K562 (cell line): ENCODE results near the gene CXCL16.
"Not testable (repeated sequence)": the region's sequence is repeated elsewhere in the genome, so short reads cannot be mapped to it uniquely, and the experiment has no call there.

Experiments used
- BDP1 ChIP-seq: IDR thresholded peaks from 3 replicates; pipeline ENCODE4 v1.6.1; 2011; ENCODE audit not compliant: insufficient read length, insufficient read depth
- EP300 ChIP-seq: IDR thresholded peaks from 2 replicates; pipeline ENCODE4 v1.6.1; 2012; ENCODE audit warnings: low read length, improper control_type of control experiment
- KLF13 ChIP-seq: fragments of 450-650 bp; IDR thresholded peaks from 2 replicates; pipeline ENCODE4 v1.6.1; 2016; ENCODE audit warnings: missing genetic modification characterization, low read depth, mild to moderate bottlenecking, missing compliant biosample characterization, moderate library complexity, borderline replicate concordance
- MBD1 ChIP-seq: fragments of 250-450 bp; sonication (Bioruptor Pico); IDR thresholded peaks from 2 replicates; pipeline ENCODE4 v1.8.0; 2022; ENCODE audit warnings: inconsistent platforms
- MYC ChIP-seq, 2 experiments: fragments of 250-450 bp in 1 of 2; sonication (Bioruptor Pico) in 1 of 2; IDR thresholded peaks; 2 replicates each; pipeline versions ENCODE4 v1.5.1 to v1.6.1; 2012 to 2021; ENCODE audit warnings: low read depth in 2 of 2, borderline replicate concordance in 1 of 2, improper control_type of control experiment in 1 of 2, low read length in 1 of 2, mild to moderate bottlenecking in 1 of 2, moderate library complexity in 1 of 2
- TAF1 ChIP-seq: IDR thresholded peaks from 2 replicates; pipeline ENCODE4 v1.6.1; 2011; ENCODE audit warnings: mild to moderate bottlenecking, low read length, moderate library complexity; ENCODE audit not compliant: insufficient read depth, control insufficient read depth, severe bottlenecking; ENCODE audit errors: extremely low read depth
- TCF7 ChIP-seq: sonication (generic); IDR thresholded peaks from 2 replicates; pipeline ENCODE4 v1.6.1; 2016; ENCODE audit warnings: antibody characterized with exemption, borderline replicate concordance
- ZC3H11A ChIP-seq: IDR thresholded peaks from 2 replicates; pipeline ENCODE4 v1.6.1; 2012; ENCODE audit warnings: low read depth, low read length, improper control_type of control experiment
- ZC3H8 ChIP-seq: fragments of 450-650 bp; IDR thresholded peaks from 2 replicates; pipeline ENCODE4 v1.6.1; 2017
- ZNF175 ChIP-seq: fragments of 200-800 bp; sonication (Bioruptor generic); IDR thresholded peaks from 2 replicates; pipeline ENCODE4 v1.6.1; 2016; ENCODE audit warnings: low read depth, mild to moderate bottlenecking, missing genetic modification characterization, missing compliant biosample characterization
- ZNF384 ChIP-seq: IDR thresholded peaks from 2 replicates; pipeline ENCODE4 v1.6.1; 2012; ENCODE audit warnings: low read depth, low read length, improper control_type of control experiment

DNA sequence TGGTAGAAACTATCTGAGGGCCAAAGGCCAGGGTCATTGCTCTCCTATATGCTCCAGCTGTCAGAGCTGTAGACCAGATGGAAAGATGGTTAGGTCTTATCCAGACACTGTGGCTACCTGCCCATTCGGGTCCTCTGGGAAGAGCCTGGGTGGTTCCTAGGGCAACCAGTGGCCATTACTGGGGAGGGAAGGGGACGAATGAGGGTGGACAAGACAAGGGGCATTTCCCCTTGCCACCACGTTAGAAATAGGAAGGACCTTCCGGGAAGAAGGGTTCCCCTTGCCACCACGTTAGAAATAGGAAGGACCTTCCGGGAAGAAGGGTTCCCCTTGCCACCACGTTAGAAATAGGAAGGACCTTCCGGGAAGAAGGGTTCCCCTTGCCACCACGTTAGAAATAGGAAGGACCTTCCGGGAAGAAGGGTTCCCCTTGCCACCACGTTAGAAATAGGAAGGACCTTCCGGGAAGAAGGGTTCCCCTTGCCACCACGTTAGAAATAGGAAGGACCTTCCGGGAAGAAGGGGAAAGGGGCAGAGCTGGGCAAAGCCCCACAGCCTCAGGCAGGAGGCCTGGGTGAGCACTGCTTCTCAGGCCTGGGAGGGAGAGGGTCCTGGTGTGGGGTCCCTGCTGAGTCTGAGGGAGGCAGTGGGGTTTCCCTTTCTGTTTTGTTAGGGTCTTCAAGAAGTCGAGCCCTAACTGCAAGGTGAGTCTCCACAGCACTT lies 25.2 kb downstream of the CXCL16 start:
- not testable (repeated sequence) for TF ChIP-seq ZNF175 (CRISPR knock-in tag); MBD1; ZC3H11A; EP300; ZNF384; TAF1; BDP1; TCF7; ZC3H8; KLF13 (tag); MYC (IDR thresholded peaks at IDR 0.05; ENCODE audit: low read depth, low read length); MYC (CRISPR knock-in tag; IDR thresholded peaks at IDR 0.05; ENCODE audit: borderline replicate concordance, low read depth)
